Transverse colon (tissue), 3 donors: ENCODE results near the gene ERLIN1.

Experiments used
- POLR2A ChIP-seq: fragments of 450-650 bp; IDR thresholded peaks from one replicate; pipeline ENCODE4 v1.6.1; 2016; ENCODE audit warnings: antibody characterized with exemption, mild to moderate bottlenecking, moderate library complexity
- TF ChIP-seq, protein P1 (sequence below), 5 experiments: fragments of 200-600 bp in 3 of 5; fragments of 450-650 bp in 2 of 5; sonication (generic) in 3 of 5; IDR thresholded peaks; 1 replicate in 2 of 5; 2 replicates in 3 of 5; pipeline ENCODE4 v1.5.1; 2016 to 2017; ENCODE audit warnings: antibody characterized with exemption in 5 of 5, inconsistent platforms in 3 of 5, mild to moderate bottlenecking in 2 of 5, moderate library complexity in 1 of 5

DNA sequence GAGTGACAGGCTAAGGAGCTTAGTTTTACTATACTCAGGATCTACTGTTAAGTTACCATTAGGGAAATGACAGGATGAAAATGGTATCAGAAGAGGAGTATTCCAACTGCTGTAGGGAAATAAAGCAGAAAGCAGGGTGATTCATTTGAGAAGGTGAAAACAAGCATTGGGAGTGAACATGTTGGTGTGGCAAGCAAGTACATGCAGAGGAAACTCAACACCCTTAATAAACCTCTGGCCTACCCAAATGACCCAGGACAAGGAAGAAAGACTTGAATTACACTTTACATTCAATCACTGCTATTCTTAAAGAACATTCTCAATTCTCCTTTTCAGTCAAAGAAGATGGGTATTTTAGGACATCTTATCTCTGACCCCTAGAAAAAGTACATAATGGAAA lies 28.7 kb downstream of the ERLIN1 start:
- TF ChIP-seq, protein P1, sequence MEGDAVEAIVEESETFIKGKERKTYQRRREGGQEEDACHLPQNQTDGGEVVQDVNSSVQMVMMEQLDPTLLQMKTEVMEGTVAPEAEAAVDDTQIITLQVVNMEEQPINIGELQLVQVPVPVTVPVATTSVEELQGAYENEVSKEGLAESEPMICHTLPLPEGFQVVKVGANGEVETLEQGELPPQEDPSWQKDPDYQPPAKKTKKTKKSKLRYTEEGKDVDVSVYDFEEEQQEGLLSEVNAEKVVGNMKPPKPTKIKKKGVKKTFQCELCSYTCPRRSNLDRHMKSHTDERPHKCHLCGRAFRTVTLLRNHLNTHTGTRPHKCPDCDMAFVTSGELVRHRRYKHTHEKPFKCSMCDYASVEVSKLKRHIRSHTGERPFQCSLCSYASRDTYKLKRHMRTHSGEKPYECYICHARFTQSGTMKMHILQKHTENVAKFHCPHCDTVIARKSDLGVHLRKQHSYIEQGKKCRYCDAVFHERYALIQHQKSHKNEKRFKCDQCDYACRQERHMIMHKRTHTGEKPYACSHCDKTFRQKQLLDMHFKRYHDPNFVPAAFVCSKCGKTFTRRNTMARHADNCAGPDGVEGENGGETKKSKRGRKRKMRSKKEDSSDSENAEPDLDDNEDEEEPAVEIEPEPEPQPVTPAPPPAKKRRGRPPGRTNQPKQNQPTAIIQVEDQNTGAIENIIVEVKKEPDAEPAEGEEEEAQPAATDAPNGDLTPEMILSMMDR (IDR thresholded peaks at IDR 0.05) = no peak
- no peak for TF ChIP-seq POLR2A
